Fibroblast of mammary gland (primary cell): ENCODE results near the gene IGSF6.
A peak's percentile ranks its signal among the peaks of the same experiment; 100 is the strongest.

Experiments used
- DNase-seq: peaks from one replicate; pipeline ENCODE4 v3.0.0-alpha.2; 2010; ENCODE audit warnings: low read depth
- H3K4me3 ChIP-seq: 2 replicates; pipeline ENCODE4 v1.5.1; 2011; ENCODE audit warnings: low read depth, mild to moderate bottlenecking, low read length, moderate library complexity; ENCODE audit not compliant: control insufficient read depth
- CTCF ChIP-seq: conservative IDR thresholded peaks from 2 replicates; pipeline ENCODE4 v1.5.1; 2011; ENCODE audit warnings: low read depth, low read length, inconsistent platforms; ENCODE audit not compliant: control insufficient read depth, insufficient read depth

IGSF6 gene

GRCh38 chr16:21626659-21627277 is 25.6 kb downstream of the IGSF6 start:
- TF ChIP-seq CTCF, result no peak
- DNase-seq, result peak; percentile 98
- no peak overlapping the region for H3K4me3 ChIP-seq

DNA sequence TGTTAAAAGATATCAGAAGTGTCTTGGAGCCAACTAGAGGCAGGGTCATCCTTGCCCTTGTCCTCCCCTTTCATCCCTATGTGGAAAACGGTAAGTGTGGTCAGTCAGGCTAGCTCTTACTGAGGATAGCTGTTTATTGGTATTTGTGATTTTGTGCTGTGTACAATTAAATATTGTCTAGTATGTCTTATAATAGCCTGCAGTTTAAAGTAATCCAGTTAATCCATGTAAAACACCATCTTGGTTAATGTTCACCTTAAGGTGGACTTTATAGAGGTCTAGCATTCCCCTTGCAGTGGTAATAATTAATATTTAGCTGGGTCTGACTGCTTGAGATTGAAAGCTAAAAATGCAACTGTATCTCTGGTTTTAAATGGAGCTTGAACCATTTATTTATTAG is 27.4 kb downstream of the IGSF6 start:
- DNase-seq, result no peak
- TF ChIP-seq CTCF, result no peak
- no peak overlapping the region for H3K4me3 ChIP-seq

DNA sequence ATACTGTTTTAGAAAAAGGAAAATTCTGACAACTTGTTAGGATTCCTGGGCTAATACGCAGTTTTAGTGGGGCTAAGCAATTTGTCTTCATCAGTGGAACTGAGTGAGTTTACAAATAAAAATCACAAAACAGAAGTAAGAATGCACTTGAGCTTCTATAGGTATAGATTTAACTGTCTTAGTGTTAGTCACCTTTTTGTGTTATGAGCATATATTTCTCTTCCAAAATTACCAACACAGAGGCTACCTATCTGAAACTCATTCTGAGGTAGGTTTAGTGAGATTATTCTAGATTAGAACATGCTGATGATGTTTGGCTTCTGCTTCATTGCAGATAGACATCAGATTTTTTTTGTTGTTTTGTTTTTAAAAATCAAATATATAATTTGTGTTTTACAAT is 29.9 kb downstream of the IGSF6 start:
- TF ChIP-seq CTCF, result no peak
- no peak for DNase-seq
- H3K4me3 ChIP-seq, result no peak overlapping the region

GRCh38 chr16:21620592-21620991 is 31.8 kb downstream of the IGSF6 start:
- TF ChIP-seq CTCF, result no peak
- no peak overlapping the region for H3K4me3 ChIP-seq
- no peak for DNase-seq

- DNase-seq, result no peak
- TF ChIP-seq CTCF, result no peak
- no peak overlapping the region for H3K4me3 ChIP-seq
Observed at GRCh38 chr16:21619765-21620425, 32.5 kb downstream of the IGSF6 start.

DNA sequence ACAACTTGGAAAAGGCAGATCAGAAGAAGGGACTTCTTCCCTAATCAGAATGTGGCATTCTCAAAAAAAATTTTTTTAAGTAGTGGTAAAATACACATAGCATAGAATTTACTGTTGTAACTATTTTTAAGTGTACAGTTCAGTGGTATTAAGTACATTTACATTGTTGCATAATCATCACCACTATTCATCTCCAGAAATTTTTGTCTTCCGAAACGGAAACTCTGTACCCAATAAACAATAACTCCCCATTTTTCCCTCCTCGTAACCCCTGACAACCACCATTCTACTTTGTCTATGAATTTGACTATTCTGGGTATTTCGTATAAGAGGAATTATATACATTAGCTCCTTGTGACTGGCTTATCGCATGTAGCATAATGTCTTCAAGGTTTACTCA is 34.1 kb downstream of the IGSF6 start:
- no peak overlapping the region for H3K4me3 ChIP-seq
- no peak for TF ChIP-seq CTCF
- no peak for DNase-seq
